Stimulated activated naive CD8-positive, alpha-beta T cell treated with anti-CD3 and anti-CD28 coated beads, Interleukin-15, amount 100 ng/mL, for 72 hours (primary cell): ENCODE measurements around the gene WDHD1.
"Not testable (repeated sequence)": the region's sequence is repeated elsewhere in the genome, so short reads cannot be mapped to it uniquely, and the experiment has no call there.

Experiments
- ATAC-seq: fragments of 150-1000 bp; cut with Tn5 transposase; 2 replicates; pipeline ENCODE4 v1.10.0; 2021; ENCODE audit warnings: mild to moderate bottlenecking, moderate library complexity
- DNase-seq, 2 donors: peaks; one replicate each; pipeline ENCODE4 v3.0.0; 2021 to 2022
- H3K27ac Mint-ChIP-seq, 2 donors: one replicate each; pipeline ENCODE4 v1.8.0; 2022; ENCODE audit warnings: mild to moderate bottlenecking in 2 of 2, mixed read lengths in 2 of 2, moderate library complexity in 2 of 2
- H3K27me3 Mint-ChIP-seq: one replicate; pipeline ENCODE4 v1.8.0; 2022; ENCODE audit warnings: mixed read lengths
- H3K4me1 Mint-ChIP-seq: one replicate; pipeline ENCODE4 v1.8.0; 2022; ENCODE audit warnings: mild to moderate bottlenecking, mixed read lengths
- H3K4me3 Mint-ChIP-seq, 2 donors: one replicate each; pipeline ENCODE4 v1.8.0; 2022; ENCODE audit warnings: mild to moderate bottlenecking in 2 of 2, mixed read lengths in 2 of 2, moderate library complexity in 1 of 2
- H3K9me3 Mint-ChIP-seq, 2 donors: one replicate each; pipeline ENCODE4 v1.8.0; 2022; ENCODE audit warnings: mixed read lengths in 2 of 2

The WDHD1 gene

GRCh38 chr14:55025948-55026347 is 951 bp downstream of the WDHD1 start:
- H3K27ac Mint-ChIP-seq: peak overlapping the region in 1 of 2 donors; percentile 98
- H3K9me3 Mint-ChIP-seq: no peaks in the 10 kb centered on the region
- DNase-seq: no peak
- peak overlapping the region; percentile 84 to 94 for H3K4me3 Mint-ChIP-seq
- ATAC-seq: no peak
- H3K4me1 Mint-ChIP-seq: peaks cover 57% of the 10 kb centered on the region
- H3K27me3 Mint-ChIP-seq: no peaks in the 10 kb centered on the region

- H3K4me3 Mint-ChIP-seq, ATAC-seq, H3K9me3 Mint-ChIP-seq, H3K27me3 Mint-ChIP-seq, DNase-seq, H3K27ac Mint-ChIP-seq: not testable (repeated sequence)
- peaks cover 53% of the 10 kb centered on the region for H3K4me1 Mint-ChIP-seq
Measured at GRCh38 chr14:55024365-55024764, 2.5 kb downstream of the WDHD1 start.

GRCh38 chr14:55019968-55020554 is 6.8 kb downstream of the WDHD1 start:
- ATAC-seq (no peak), DNase-seq (no peak)
- H3K4me1 Mint-ChIP-seq: peaks cover 24% of the 10 kb centered on the region
- H3K4me3 Mint-ChIP-seq: no peak overlapping the region
- no peaks in the 10 kb centered on the region for H3K27me3 Mint-ChIP-seq
- H3K27ac Mint-ChIP-seq: no peak overlapping the region
- no peaks in the 10 kb centered on the region for H3K9me3 Mint-ChIP-seq

GRCh38 chr14:55015006-55015405 is 11.9 kb downstream of the WDHD1 start:
- ATAC-seq: no peak
- H3K9me3 Mint-ChIP-seq: no peaks in the 10 kb centered on the region
- DNase-seq: no peak
- peaks cover under 1% of the 10 kb centered on the region for H3K4me1 Mint-ChIP-seq
- no peak overlapping the region for H3K4me3 Mint-ChIP-seq
- no peak overlapping the region for H3K27ac Mint-ChIP-seq
- no peaks in the 10 kb centered on the region for H3K27me3 Mint-ChIP-seq

GRCh38 chr14:55005071-55005470 is 21.8 kb downstream of the WDHD1 start:
- ATAC-seq (no peak), DNase-seq (no peak)
- H3K9me3 Mint-ChIP-seq: no peaks in the 10 kb centered on the region
- H3K4me1 Mint-ChIP-seq: no peaks in the 10 kb centered on the region
- H3K27me3 Mint-ChIP-seq: no peaks in the 10 kb centered on the region
- H3K4me3 Mint-ChIP-seq: no peak overlapping the region
- no peak overlapping the region for H3K27ac Mint-ChIP-seq

GRCh38 chr14:55000381-55000780 is 26.5 kb downstream of the WDHD1 start:
- ATAC-seq: no peak
- Mint-ChIP-seq H3K4me1 (no peaks in the 10 kb centered on the region), H3K4me3 (no peak overlapping the region), H3K9me3 (no peaks in the 10 kb centered on the region), H3K27me3 (no peaks in the 10 kb centered on the region), H3K27ac (no peak overlapping the region)
- no peak for DNase-seq

- H3K9me3 Mint-ChIP-seq: no peaks in the 10 kb centered on the region
- ATAC-seq: no peak
- H3K4me1 Mint-ChIP-seq: no peaks in the 10 kb centered on the region
- H3K27me3 Mint-ChIP-seq: no peaks in the 10 kb centered on the region
- no peak overlapping the region for H3K27ac Mint-ChIP-seq
- no peak overlapping the region for H3K4me3 Mint-ChIP-seq
- DNase-seq: no peak
Measured at GRCh38 chr14:54985156-54985555, 41.7 kb downstream of the WDHD1 start.

- Mint-ChIP-seq H3K4me3 (no peak overlapping the region), H3K27ac (no peak overlapping the region), H3K9me3 (no peaks in the 10 kb centered on the region), H3K4me1 (no peaks in the 10 kb centered on the region), H3K27me3 (no peaks in the 10 kb centered on the region)
- DNase-seq: no peak
- no peak for ATAC-seq
Measured at GRCh38 chr14:54981698-54982097, 45.2 kb downstream of the WDHD1 start.

- H3K27me3 Mint-ChIP-seq: no peaks in the 10 kb centered on the region
- no peaks in the 10 kb centered on the region for H3K4me1 Mint-ChIP-seq
- ATAC-seq (no peak), DNase-seq (no peak)
- no peak overlapping the region for H3K27ac Mint-ChIP-seq
- no peaks in the 10 kb centered on the region for H3K9me3 Mint-ChIP-seq
- H3K4me3 Mint-ChIP-seq: no peak overlapping the region
Measured at GRCh38 chr14:54979039-54979438, 47.9 kb downstream of the WDHD1 start.

- ATAC-seq (no peak), DNase-seq (no peak)
- H3K4me1 Mint-ChIP-seq: no peaks in the 10 kb centered on the region
- H3K4me3 Mint-ChIP-seq: no peak overlapping the region
- H3K27me3 Mint-ChIP-seq: no peaks in the 10 kb centered on the region
- no peak overlapping the region for H3K27ac Mint-ChIP-seq
- H3K9me3 Mint-ChIP-seq: no peaks in the 10 kb centered on the region
Measured at GRCh38 chr14:54976316-54976715, 50.6 kb downstream of the WDHD1 start.

GRCh38 chr14:54975856-54976255 is 51.0 kb downstream of the WDHD1 start:
- no peak for ATAC-seq
- DNase-seq: no peak
- no peaks in the 10 kb centered on the region for H3K9me3 Mint-ChIP-seq
- no peaks in the 10 kb centered on the region for H3K4me1 Mint-ChIP-seq
- H3K27me3 Mint-ChIP-seq: no peaks in the 10 kb centered on the region
- peak overlapping the region in 1 of 2 donors; percentile 74 for H3K27ac Mint-ChIP-seq
- no peak overlapping the region for H3K4me3 Mint-ChIP-seq

- H3K27ac Mint-ChIP-seq: no peak overlapping the region
Measured at GRCh38 chr14:54974788-54975414, 52.0 kb downstream of the WDHD1 start.

GRCh38 chr14:54967496-54967895 is 59.4 kb downstream of the WDHD1 start:
- DNase-seq (no peak), ATAC-seq (no peak)
- H3K4me3 Mint-ChIP-seq: no peak overlapping the region
- no peak overlapping the region for H3K27ac Mint-ChIP-seq
- H3K27me3 Mint-ChIP-seq: no peaks in the 10 kb centered on the region
- H3K4me1 Mint-ChIP-seq: peaks cover 10% of the 10 kb centered on the region
- H3K9me3 Mint-ChIP-seq: no peaks in the 10 kb centered on the region

More at GRCh38 chr14:54974788-54975414, 52.0 kb downstream of the WDHD1 start:
- no peak for ATAC-seq
- no peak for DNase-seq
- Mint-ChIP-seq H3K27me3 (no peaks in the 10 kb centered on the region), H3K9me3 (no peaks in the 10 kb centered on the region), H3K4me3 (no peak overlapping the region), H3K4me1 (peaks cover under 1% of the 10 kb centered on the region)

GRCh38 chr14:54955143-54955542 is 71.8 kb downstream of the WDHD1 start:
- ATAC-seq (no peak), DNase-seq (no peak)
- H3K27me3 Mint-ChIP-seq: no peaks in the 10 kb centered on the region
- no peaks in the 10 kb centered on the region for H3K4me1 Mint-ChIP-seq
- no peak overlapping the region for H3K27ac Mint-ChIP-seq
- no peak overlapping the region for H3K4me3 Mint-ChIP-seq
- peaks cover 0 to 3% of the 10 kb centered on the region in 2 donors for H3K9me3 Mint-ChIP-seq

- not testable (repeated sequence) for H3K27ac Mint-ChIP-seq, DNase-seq, H3K4me3 Mint-ChIP-seq, H3K4me1 Mint-ChIP-seq, H3K27me3 Mint-ChIP-seq, ATAC-seq
- peaks cover 5 to 15% of the 10 kb centered on the region in 2 donors for H3K9me3 Mint-ChIP-seq
Measured at GRCh38 chr14:54953609-54954008, 73.3 kb downstream of the WDHD1 start.

GRCh38 chr14:54952803-54953202 is 74.1 kb downstream of the WDHD1 start:
- DNase-seq, H3K27ac Mint-ChIP-seq, H3K4me1 Mint-ChIP-seq, H3K4me3 Mint-ChIP-seq, H3K27me3 Mint-ChIP-seq, ATAC-seq: not testable (repeated sequence)
- H3K9me3 Mint-ChIP-seq: peaks cover 5 to 15% of the 10 kb centered on the region in 2 donors

- DNase-seq (no peak), ATAC-seq (no peak)
- no peaks in the 10 kb centered on the region for H3K4me1 Mint-ChIP-seq
- H3K4me3 Mint-ChIP-seq: no peak overlapping the region
- H3K27ac Mint-ChIP-seq: no peak overlapping the region
- H3K27me3 Mint-ChIP-seq: no peaks in the 10 kb centered on the region
- H3K9me3 Mint-ChIP-seq: peaks cover 5 to 15% of the 10 kb centered on the region in 2 donors
Measured at GRCh38 chr14:54947230-54947629, 79.7 kb downstream of the WDHD1 start.
